HEK293T (cell line): ENCODE measurements around the gene SUPT3H.

Experiments
- BHLHE40 ChIP-seq: fragments of 450-650 bp; IDR thresholded peaks from 2 replicates; pipeline ENCODE4 v1.6.1; 2016; ENCODE audit warnings: mild to moderate bottlenecking, moderate library complexity, borderline replicate concordance
- CTBP1 ChIP-seq: fragments of 450-650 bp; IDR thresholded peaks from 2 replicates; pipeline ENCODE4 v1.6.1; 2016; ENCODE audit warnings: borderline replicate concordance
- FOXK2 ChIP-seq: fragments of 450-650 bp; IDR thresholded peaks from 2 replicates; pipeline ENCODE4 v1.6.1; 2016; ENCODE audit warnings: mild to moderate bottlenecking
- FOXM1 ChIP-seq: fragments of 450-650 bp; IDR thresholded peaks from 2 replicates; pipeline ENCODE4 v1.6.1; 2017; ENCODE audit warnings: mild to moderate bottlenecking, borderline replicate concordance
- NFRKB ChIP-seq: fragments of 450-650 bp; IDR thresholded peaks from 2 replicates; pipeline ENCODE4 v1.6.1; 2016; ENCODE audit warnings: mild to moderate bottlenecking, moderate library complexity
- TARDBP ChIP-seq: fragments of 450-650 bp; IDR thresholded peaks from 2 replicates; pipeline ENCODE4 v1.6.1; 2016
- ZNF384 ChIP-seq: fragments of 450-650 bp; IDR thresholded peaks from 2 replicates; pipeline ENCODE4 v1.6.1; 2016

- TF ChIP-seq FOXK2 (no peak), FOXM1 (no peak), TARDBP (no peak), ZNF384 (no peak), NFRKB (no peak), CTBP1 (no peak), BHLHE40 (no peak)
These were observed 410.3 kb downstream of the SUPT3H start for GRCh38 chr6:44967481-44967880.
